ENCODE measurements around the gene TPD52L1.

GRCh38 chr6:125197795-125198269, 44.3 kb downstream of the TPD52L1 start:
- TF ChIP-seq CTCF (IDR thresholded peaks at IDR 0.05) = no peak
- no peak for TF ChIP-seq ZNF232 (CRISPR knock-in tag; IDR thresholded peaks at IDR 0.05)
- no peak for TF ChIP-seq ZNF423 (CRISPR knock-in tag; IDR thresholded peaks at IDR 0.05)
- no peak for TF ChIP-seq JUN (CRISPR knock-in tag; IDR thresholded peaks at IDR 0.05)
- TF ChIP-seq, protein P1, sequence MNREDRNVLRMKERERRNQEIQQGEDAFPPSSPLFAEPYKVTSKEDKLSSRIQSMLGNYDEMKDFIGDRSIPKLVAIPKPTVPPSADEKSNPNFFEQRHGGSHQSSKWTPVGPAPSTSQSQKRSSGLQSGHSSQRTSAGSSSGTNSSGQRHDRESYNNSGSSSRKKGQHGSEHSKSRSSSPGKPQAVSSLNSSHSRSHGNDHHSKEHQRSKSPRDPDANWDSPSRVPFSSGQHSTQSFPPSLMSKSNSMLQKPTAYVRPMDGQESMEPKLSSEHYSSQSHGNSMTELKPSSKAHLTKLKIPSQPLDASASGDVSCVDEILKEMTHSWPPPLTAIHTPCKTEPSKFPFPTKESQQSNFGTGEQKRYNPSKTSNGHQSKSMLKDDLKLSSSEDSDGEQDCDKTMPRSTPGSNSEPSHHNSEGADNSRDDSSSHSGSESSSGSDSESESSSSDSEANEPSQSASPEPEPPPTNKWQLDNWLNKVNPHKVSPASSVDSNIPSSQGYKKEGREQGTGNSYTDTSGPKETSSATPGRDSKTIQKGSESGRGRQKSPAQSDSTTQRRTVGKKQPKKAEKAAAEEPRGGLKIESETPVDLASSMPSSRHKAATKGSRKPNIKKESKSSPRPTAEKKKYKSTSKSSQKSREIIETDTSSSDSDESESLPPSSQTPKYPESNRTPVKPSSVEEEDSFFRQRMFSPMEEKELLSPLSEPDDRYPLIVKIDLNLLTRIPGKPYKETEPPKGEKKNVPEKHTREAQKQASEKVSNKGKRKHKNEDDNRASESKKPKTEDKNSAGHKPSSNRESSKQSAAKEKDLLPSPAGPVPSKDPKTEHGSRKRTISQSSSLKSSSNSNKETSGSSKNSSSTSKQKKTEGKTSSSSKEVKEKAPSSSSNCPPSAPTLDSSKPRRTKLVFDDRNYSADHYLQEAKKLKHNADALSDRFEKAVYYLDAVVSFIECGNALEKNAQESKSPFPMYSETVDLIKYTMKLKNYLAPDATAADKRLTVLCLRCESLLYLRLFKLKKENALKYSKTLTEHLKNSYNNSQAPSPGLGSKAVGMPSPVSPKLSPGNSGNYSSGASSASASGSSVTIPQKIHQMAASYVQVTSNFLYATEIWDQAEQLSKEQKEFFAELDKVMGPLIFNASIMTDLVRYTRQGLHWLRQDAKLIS (CRISPR knock-in tag; IDR thresholded peaks at IDR 0.05; ENCODE audit: borderline replicate concordance) = no peak
- TF ChIP-seq, protein P2, sequence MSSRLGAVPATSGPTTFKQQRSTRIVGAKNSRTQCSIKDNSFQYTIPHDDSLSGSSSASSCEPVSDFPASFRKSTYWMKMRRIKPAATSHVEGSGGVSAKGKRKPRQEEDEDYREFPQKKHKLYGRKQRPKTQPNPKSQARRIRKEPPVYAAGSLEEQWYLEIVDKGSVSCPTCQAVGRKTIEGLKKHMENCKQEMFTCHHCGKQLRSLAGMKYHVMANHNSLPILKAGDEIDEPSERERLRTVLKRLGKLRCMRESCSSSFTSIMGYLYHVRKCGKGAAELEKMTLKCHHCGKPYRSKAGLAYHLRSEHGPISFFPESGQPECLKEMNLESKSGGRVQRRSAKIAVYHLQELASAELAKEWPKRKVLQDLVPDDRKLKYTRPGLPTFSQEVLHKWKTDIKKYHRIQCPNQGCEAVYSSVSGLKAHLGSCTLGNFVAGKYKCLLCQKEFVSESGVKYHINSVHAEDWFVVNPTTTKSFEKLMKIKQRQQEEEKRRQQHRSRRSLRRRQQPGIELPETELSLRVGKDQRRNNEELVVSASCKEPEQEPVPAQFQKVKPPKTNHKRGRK (CRISPR knock-in tag; IDR thresholded peaks at IDR 0.05; ENCODE audit: borderline replicate concordance) = no peak
- no peak for TF ChIP-seq NR1H2 (CRISPR knock-in tag; IDR thresholded peaks at IDR 0.05)
- TF ChIP-seq, protein P3, sequence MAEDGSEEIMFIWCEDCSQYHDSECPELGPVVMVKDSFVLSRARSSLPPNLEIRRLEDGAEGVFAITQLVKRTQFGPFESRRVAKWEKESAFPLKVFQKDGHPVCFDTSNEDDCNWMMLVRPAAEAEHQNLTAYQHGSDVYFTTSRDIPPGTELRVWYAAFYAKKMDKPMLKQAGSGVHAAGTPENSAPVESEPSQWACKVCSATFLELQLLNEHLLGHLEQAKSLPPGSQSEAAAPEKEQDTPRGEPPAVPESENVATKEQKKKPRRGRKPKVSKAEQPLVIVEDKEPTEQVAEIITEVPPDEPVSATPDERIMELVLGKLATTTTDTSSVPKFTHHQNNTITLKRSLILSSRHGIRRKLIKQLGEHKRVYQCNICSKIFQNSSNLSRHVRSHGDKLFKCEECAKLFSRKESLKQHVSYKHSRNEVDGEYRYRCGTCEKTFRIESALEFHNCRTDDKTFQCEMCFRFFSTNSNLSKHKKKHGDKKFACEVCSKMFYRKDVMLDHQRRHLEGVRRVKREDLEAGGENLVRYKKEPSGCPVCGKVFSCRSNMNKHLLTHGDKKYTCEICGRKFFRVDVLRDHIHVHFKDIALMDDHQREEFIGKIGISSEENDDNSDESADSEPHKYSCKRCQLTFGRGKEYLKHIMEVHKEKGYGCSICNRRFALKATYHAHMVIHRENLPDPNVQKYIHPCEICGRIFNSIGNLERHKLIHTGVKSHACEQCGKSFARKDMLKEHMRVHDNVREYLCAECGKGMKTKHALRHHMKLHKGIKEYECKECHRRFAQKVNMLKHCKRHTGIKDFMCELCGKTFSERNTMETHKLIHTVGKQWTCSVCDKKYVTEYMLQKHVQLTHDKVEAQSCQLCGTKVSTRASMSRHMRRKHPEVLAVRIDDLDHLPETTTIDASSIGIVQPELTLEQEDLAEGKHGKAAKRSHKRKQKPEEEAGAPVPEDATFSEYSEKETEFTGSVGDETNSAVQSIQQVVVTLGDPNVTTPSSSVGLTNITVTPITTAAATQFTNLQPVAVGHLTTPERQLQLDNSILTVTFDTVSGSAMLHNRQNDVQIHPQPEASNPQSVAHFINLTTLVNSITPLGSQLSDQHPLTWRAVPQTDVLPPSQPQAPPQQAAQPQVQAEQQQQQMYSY (CRISPR knock-in tag; IDR thresholded peaks at IDR 0.05) = no peak
- no peak for TF ChIP-seq ZNF263 (CRISPR knock-in tag; IDR thresholded peaks at IDR 0.05; ENCODE audit: low read depth)
- TF ChIP-seq CREB1 (CRISPR knock-in tag; IDR thresholded peaks at IDR 0.05) = no peak
- no peak for TF ChIP-seq ZNF138 (CRISPR knock-in tag; conservative IDR thresholded peaks at IDR 0.05)
- no peak for TF ChIP-seq FOXJ3 (CRISPR knock-in tag; IDR thresholded peaks at IDR 0.05; ENCODE audit: borderline replicate concordance)
- TF ChIP-seq TCF7 (CRISPR knock-in tag; IDR thresholded peaks at IDR 0.05; ENCODE audit: low read depth) = no peak
- no peak for TF ChIP-seq ZBTB21 (CRISPR knock-in tag; IDR thresholded peaks at IDR 0.05; ENCODE audit: borderline replicate concordance)

All from WTC11 (cell line).